HG02642 (cell line): ENCODE data around the gene FAM234B.
A peak's percentile ranks its signal among the peaks of the same experiment; 100 is the strongest.

Experiments used
- ATAC-seq: cut with Tn5 transposase; IDR thresholded peaks from one replicate; pipeline ENCODE4 v1.9.1; 2021; ENCODE audit warnings: mild to moderate bottlenecking; ENCODE audit not compliant: unreplicated experiment, poor library complexity

Gene FAM234B, protein sequence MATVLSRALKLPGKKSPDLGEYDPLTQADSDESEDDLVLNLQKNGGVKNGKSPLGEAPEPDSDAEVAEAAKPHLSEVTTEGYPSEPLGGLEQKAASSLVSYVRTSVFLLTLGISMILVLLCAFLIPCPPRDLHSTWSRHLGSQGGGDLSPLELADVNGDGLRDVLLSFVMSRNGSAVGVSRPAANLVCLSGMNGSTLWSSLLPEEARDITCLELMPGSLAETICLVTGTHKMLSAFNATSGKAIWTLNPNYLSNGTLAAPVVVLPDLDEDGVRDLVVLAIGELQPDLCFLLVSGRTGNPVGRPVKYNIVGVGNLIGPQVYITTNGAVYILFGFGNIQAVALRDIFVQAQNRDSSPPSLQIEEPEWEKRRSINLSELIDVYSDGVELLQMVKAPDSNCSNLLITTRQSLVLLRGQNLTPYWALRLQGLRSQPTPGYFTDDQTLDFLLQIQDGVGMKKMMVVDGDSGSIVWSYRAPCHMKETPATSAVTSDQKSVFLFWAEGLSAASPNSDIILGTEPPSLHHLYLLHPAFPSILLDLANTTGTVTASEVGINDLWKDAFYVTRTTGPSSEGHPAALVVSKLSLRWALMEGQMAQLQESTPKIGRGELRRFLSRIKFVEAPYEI

DNA sequence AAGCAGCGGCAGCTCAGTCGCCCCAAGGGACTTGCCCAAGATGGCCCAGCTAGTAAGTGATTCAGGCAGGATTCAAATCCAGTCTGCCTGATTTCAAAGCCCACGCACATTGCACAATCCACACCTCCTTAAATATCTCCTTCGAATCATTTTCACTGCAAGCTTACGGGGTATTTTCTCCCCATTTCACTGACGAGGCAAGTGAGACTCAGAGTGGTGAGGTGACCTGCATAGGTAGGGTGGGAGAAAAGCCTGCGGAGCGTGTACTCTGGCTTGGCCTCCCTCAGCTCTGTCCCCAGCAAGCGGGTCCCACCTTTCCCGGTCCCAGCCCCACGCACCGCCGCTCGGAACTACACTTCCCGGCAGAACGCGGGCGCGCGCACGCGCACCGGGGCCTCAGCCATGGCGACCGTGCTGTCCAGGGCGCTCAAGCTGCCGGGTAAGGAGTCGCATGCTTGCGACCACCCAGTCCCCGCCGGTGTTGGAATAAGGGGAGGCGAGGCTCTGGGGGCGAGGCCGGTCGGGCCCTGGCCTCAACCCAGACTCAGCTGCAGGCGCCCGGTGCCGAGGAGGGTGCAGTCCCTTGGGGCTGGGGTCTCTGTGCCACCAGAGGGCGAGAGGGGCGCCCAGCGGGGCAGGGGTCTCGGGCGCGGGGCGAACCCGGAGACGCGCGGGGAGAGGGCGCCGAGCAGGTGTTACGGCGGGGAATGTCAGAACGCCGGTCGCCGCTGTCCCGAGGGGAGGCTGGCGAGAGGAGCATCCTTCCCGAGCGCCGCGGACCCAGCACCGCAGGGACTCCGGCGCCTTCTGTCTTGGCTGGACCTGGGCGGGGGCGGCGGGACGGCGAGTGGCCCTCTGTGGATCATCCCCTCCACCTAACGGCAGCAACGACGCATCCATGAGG, at the start of gene FAM234B:
Gene FAM234B, plus strand, starts transcription at position 380 of the 904 bp plus-strand sequence. Its CDS starts 23 bp downstream, at position 403.
- peak; percentile 92 for ATAC-seq

- ATAC-seq, result no peak
Measured at GRCh38 chr12:12995088-12995487, 49.1 kb upstream of the FAM234B start.

- no peak for ATAC-seq
Measured at GRCh38 chr12:12996209-12996608, 48.0 kb upstream of the FAM234B start.

GRCh38 chr12:12997156-12997555, 47.0 kb upstream of the FAM234B start:
- no peak for ATAC-seq

GRCh38 chr12:12997734-12998133, 46.4 kb upstream of the FAM234B start:
- no peak for ATAC-seq

DNA sequence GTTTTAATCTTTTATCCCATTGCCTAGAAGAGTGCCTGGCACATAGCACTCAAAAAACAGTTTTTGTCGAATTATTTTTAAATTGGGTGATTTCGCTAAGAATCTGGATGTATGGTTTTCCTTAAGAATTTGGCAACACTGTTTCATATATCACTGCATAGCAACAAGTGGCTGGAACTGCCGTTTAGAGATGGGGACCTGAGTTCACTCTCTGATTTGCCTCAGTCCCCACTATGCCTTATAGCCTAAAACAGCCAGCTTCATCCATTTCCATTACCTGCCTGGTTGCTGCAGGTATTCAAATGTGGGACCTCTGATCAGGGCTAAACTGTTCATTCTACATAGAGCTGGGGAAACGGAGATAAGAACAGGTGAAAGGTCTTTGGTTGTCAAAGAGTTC, 45.9 kb upstream of the FAM234B start:
- ATAC-seq, result no peak

DNA sequence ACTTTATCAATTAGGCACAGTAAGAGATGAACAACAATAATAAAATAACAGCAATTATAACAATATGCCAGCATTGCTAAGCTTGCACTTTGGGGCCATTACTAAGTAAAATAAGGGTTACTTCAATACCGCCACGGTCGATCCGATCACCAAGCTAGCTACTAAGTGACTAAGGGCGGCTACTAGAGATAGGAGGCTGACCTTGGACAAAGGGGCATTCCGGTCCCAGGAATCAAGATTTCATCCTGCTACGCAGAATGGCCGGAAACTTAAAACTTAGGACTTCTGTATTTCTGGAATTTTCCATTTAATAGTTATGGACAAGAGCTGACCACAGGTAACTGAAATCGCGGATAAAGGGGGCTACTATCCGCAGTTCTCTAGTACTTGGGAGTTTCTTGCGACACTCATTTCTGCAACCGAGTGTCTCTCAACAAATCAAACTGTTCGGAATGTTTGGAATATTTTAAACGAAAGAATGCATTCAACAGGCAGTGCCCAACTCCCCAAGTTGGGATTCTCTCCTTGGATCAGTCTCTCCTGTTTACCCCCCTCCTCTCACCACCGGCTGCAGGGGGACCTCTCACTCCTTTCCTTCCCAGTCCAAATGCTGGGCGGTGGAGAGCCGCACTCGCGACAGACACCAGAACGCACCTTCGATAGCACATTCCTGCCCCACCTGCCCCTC, 44.8 kb upstream of the FAM234B start:
- ATAC-seq, result no peak

DNA sequence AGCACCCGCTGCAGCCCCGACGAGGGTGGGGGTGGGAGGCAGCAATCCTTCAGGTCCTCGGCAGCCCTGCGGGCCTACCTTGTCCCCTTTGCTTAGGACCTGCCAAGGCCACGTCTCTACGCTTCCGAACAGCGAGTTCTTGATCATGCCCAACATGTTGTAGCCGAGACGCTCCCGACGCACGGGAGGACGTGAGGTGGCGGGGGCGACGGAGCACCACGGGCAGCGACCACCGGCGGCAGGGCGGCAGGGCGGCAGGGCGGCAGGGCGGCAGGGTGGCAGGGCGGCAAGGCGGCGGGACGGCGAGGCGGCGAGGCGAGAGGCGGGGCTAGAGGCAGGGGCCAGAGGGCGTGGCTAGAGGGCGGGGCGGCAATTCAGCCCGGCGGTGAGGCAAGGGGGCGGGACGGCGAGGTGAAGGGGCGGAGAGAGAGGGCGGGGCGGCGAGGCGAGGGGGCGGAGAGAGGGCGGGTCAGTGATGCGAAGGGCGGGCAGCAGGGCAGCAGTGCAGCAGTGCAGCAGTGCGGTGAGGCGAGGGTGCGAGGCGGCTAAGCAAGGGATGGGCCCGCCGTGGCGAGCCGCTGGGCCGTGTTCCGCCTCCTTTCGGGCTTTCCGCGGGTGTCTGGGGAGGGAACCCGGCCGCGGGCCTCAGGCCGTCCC, 44.1 kb upstream of the FAM234B start, which contains the start of gene HEBP1:
Gene HEBP1, minus strand, starts transcription at position 307 of the 657 bp plus-strand sequence. Its CDS starts 151 bp downstream, at position 156.
- peak; percentile 86 for ATAC-seq

DNA sequence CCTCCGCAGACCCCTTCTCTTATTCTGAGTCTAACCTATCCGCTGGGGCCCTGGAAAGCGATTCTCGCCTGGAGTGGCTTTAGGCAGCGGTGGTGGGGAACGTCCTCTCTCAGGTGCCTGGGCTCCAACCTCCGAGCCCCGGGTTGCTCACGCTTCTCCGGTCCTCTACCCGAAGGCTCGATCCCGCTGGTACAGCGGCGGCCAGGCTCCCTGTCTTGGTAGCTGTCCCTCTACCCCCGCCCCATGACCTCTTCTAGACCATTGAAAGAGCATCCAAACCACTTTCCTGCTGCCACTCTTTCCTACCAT, 43.6 kb upstream of the FAM234B start:
- ATAC-seq, result peak; percentile 34

GRCh38 chr12:13000925-13001774, 43.0 kb upstream of the FAM234B start:
- ATAC-seq, result no peak

DNA sequence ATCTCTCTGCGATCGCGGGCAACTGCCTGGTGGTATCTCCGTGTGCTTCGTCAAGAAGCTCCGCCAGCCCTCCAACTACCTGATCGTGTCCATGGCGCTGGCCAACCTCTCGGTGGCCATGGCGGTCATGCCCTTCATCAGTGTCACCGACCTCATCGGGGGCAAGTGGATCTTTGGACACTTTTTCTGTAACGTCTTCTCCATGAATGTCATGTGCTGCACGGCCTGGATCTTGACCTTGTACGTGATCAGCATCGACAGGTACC, 42.5 kb upstream of the FAM234B start:
- ATAC-seq, result no peak

GRCh38 chr12:13002301-13003097, 41.7 kb upstream of the FAM234B start:
- ATAC-seq, result no peak

DNA sequence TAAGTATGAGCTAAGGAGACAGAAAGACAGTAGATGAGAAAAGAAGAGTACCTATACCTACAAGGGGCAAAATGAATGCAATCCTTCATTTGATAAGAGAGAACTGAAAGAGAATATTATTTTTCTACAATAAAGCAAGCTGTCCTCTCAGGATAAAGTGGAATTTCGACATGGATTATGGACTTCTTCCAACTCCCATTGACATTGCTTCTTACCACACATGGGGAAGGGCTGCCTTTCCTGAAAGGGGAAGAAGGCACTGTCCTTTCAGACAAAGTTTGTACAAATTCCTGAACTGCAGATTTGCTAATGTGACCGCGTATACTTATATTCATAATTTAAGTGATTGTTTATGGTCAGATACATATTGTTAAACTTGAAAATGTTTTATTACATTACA, 39.8 kb upstream of the FAM234B start:
- no peak for ATAC-seq

- ATAC-seq, result no peak
Measured at GRCh38 chr12:13004986-13005385, 39.2 kb upstream of the FAM234B start.

DNA sequence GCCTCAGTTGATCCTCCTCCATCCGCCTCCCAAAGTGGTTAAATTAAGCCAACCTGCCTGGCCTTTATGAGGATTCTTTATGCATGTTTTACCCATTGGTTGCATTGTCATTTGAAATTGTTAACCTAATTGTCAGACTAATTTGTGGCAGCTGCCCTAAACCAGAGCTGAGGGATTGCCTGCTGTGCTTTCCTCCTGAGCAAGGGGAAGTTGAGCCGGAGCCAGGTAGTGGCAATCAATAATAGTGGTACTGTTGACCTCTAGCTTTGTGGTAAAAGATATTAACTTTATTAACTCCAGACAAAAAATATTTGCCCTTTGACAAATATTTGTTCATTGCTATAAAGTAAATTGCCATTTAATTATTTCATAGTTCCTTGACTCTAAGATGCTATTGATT, 38.5 kb upstream of the FAM234B start:
- no peak for ATAC-seq

DNA sequence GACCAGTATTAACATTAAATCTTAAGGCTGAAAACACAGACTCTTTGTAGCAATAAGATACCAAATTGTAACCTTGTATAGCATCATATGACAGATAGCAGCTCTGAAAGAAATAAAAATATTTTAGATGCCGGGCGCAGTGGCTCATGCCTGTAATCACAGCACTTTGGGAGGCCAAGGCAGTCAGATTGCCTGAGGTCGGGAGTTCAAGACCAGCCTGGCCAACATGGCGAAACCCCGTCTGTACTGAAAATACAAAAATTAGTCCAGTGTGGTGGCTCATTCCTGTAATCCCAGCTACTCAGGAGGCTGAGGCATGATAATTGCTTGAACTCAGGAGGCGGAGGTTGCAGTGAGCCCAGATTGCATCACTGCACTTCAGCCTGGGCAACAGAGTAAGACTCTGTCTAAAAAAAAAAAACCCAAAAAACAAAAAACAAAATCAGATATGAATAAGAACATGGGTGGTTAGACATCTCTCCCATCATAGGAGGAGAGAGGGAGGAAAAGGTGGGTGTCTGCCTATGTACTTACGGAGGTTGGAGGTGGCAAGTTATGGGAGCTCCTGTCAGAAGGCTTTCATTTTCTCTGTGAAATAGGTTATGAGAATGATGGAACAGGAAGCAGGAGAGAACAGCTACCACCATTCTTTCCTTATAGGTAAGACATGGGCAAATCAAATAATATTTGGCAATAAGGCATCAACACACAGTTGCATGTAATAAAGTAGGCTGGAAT, 36.5 kb upstream of the FAM234B start:
- ATAC-seq, result no peak

DNA sequence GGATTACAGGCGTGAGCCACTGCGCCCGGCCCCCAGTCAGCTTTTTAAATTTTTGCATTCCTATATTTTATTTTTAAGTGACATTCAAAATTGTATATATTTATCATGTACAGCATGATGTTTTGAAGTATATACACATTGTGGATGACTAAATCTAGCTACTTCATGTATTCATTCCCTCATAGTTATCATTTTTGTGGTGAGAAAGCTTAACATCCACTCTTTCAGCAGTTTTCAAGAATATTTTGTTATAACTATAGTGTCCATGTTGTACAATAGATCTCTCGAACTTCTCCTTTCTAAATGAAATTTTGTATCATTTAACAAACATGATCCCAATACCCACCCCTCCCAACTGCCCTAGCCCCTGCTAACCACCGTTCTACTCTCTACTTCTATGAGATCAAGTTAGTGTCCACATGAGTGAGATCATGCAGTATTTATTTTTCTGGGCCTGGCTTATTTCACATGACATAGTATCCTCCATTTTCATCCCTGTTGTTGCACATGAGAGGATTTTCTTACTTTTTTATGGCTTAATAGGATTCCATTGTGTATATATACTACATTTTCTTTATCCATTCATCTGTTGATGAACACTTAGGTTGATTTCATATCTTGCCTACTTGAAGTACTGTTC, 35.3 kb upstream of the FAM234B start:
- ATAC-seq, result no peak
